ENCODE results near the gene DHRS2.

- TF ChIP-seq POLR2A (IDR thresholded peaks at IDR 0.05) (no peak), CTCF (IDR thresholded peaks at IDR 0.05) (no peak), POLR2AphosphoS5 (IDR thresholded peaks at IDR 0.05) (no peak)
These were observed 9.2 kb upstream of the DHRS2 start for GRCh38 chr14:23626946-23627345.
